GM21367 (cell line): ENCODE data around the gene C5AR2.
"Not testable (repeated sequence)": the region's sequence is repeated elsewhere in the genome, so short reads cannot be mapped to it uniquely, and the experiment has no call there.

ENCODE experiments used
- ATAC-seq: cut with Tn5 transposase; IDR thresholded peaks from one replicate; pipeline ENCODE4 v1.9.1; 2021; ENCODE audit not compliant: unreplicated experiment

The C5AR2 gene

DNA sequence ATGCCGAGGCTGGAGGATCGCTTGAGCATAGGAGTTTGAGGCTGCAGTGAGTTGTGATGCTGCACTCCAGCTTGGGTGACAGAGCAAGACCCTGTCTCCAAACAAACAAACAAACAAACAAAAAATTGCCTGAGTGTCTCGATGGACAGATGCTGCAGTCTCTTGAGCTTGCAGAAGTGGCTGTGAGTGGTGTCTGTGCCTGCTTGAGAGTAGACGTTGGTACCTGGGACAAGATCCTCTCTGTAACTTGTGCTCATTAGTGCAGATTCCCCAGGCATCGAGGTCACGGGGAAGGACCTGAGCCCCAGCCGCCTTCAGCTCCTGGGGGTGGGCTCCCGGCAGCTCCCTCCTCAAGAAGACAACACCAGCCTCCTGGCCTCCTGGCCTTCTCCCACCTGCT lies 8.6 kb upstream of the C5AR2 start:
- ATAC-seq, result no peak

DNA sequence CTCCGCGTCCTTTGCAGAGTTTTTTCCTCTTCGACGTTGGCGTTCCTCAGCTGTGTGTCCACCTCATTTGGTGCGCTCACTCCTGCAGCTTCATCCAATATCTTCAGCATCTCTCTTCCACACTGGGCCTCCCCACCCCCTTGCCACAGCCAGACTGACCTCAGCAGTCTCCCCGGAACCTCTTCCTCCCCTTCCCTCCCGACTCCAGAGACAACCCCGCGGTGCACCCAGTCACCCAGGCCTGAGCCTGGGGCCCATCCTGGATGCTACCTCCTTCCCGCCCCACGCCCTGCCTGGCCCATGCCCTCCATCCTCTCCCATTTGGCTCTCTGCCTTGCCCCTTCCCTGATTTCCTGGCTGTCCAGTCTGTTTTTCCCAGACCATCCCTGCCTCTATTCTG lies 8.1 kb upstream of the C5AR2 start:
- no peak for ATAC-seq

DNA sequence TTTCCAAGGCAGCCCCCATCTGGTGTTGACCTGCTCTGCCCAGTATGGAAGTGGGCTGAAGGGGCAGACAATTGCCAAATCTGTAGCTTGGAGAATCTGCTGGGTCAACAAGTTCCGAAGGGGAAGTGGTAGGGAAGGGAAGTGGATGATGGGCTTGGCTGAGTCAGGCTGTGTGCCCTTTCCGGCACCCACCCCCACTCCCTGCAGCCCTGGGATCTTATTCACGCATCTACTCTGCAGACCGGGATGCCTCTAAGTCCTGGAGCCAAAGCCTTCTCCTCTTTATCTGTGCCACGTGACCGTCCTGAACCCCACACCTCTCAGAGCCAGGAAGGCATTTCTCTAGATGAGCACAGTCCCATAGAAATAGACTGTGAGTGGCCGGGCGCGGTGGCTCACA lies 7.5 kb upstream of the C5AR2 start:
- ATAC-seq, result no peak

DNA sequence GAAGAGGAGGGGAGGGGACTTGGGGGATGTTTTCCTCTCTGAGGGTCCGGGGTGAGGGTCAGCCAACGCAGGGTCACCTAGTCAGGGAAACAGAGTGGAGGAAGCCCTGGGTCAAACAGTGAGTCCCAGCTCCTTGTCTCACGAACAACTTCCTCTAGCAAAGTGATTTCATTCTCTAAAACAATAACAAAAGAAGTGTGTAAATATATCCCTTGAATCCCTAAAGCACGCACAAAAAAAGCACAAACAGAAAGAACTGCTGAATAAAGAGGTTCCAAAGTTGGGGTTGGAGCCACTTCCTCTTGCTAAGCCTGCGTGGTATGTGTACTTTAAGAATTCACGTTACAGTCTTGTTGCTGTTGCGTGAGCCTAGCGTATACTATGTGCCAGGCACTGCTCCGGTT lies 1.5 kb upstream of the C5AR2 start:
- no peak for ATAC-seq

DNA sequence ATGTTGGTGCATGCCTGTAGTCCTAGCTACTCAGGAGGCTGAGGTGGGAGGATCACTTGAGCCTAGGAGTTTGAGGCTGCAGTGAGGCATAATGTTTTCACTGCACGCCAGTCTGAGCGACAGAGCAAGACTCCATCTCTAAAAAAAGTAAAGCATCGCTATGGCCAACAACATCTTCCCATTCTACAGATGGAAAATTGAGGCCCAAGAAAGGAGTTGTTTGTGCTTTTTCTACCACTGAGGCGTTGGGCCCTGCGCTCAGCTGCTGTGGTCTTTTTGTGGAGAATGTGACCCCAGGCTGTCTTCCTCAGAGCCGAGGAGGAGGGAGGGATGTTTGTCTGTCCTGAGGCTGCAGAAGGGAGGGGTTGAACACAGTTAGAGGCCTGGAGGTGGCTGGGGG lies 485 bp upstream of the C5AR2 start:
- no peak for ATAC-seq

DNA sequence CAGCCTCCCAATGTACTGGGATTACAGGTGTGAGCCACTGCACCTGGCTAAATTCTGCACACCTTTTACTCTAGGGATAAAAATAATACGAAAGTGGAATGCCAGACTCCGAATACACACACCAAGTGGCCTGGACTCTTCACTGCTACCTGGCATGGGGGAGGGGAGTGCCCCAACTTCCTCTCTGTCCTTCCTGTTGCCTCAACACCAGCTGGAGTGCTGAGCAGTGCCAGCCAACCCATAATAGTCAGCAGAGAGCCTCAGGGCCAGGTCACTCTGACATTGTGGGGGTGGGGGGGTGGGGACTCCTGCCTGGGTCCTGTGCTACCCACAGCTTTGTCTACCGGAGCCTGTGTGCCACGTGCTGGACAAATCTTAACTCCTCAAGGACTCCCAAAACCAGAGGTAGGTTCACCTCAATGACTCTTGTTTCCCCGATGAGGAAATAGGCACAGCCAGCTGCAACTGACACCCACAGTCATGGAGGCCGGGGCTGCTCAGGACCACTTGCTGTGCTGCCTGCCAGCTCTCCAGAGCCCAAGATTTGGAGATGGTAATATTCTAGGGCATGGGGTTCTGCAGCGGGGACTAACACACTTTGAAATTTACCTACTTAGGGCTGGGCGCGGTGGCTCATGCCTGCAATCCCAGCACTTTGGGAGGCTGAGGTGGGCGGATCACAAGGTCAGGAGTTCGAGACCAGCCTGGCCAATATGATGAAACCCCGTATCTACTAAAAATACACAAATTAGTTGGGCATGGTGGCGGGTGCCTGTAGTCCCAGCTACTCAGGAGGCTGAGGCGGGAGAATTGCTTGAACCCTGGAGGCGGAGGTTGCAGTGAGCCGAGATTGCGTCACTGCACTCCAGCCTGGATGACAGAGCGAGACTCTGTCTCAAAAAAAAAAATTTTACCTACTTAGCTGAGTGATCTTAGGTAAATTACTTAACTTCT lies 5.1 kb downstream of the C5AR2 start:
- not testable (repeated sequence) for ATAC-seq

DNA sequence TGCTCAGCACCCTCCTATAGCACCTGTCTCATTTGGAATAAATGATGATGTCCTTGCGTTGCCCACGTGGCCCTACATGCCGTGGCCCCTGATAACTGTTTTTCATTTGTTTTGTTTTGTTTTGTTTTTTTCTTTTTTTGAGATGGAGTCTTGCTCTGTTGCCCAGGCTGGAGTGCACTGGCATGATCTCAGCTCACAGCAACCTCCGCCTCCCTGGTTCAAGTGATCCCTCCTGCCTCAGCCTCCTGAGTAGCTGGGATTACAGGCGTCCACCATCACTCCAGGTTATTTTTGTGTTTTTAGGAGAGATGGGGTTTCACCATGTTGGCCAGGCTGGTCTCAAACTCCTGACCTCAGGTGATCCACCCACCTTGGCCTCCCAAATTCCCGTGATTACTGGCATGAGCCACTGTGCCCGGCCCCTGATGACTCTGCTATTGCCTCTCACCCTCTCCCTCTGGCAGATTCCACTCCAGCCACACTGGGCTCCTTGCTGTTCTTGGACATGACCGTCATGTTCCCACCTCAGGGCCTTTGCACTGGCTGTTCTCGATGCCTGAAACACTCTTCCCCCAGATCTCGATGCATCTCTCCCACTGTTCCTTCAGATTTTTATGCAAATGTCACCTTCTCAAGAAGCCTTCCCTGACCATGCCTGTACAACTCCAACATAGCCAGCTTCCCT lies 7.4 kb downstream of the C5AR2 start:
- no peak for ATAC-seq

DNA sequence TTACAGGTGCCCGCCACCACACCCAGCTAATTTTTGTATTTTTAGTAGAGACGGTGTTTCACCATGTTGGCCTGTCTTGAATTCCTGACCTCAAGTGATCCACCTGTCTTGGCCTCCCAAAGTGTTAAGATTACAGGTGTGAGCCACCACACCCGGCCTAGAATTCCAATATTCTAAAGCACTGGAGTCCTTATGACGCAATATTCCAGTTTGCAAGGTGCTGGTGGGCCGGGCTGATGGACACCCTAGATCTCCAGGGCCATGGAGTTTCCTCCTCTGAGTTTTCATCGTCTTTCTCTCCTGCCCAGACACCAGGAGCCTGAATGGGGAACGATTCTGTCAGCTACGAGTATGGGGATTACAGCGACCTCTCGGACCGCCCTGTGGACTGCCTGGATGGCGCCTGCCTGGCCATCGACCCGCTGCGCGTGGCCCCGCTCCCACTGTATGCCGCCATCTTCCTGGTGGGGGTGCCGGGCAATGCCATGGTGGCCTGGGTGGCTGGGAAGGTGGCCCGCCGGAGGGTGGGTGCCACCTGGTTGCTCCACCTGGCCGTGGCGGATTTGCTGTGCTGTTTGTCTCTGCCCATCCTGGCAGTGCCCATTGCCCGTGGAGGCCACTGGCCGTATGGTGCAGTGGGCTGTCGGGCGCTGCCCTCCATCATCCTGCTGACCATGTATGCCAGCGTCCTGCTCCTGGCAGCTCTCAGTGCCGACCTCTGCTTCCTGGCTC lies 8.7 kb downstream of the C5AR2 start:
- no peak for ATAC-seq

DNA sequence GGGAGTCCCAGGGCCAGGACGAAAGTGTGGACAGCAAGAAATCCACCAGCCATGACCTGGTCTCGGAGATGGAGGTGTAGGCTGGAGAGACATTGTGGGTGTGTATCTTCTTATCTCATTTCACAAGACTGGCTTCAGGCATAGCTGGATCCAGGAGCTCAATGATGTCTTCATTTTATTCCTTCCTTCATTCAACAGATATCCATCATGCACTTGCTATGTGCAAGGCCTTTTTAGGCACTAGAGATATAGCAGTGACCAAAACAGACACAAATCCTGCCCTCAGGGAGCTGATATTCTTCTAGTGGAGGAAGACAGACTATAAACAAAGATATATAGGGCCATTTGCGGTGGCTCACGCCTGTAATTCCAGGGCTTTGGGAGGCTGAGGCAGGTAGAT lies 9.8 kb downstream of the C5AR2 start:
- no peak for ATAC-seq

DNA sequence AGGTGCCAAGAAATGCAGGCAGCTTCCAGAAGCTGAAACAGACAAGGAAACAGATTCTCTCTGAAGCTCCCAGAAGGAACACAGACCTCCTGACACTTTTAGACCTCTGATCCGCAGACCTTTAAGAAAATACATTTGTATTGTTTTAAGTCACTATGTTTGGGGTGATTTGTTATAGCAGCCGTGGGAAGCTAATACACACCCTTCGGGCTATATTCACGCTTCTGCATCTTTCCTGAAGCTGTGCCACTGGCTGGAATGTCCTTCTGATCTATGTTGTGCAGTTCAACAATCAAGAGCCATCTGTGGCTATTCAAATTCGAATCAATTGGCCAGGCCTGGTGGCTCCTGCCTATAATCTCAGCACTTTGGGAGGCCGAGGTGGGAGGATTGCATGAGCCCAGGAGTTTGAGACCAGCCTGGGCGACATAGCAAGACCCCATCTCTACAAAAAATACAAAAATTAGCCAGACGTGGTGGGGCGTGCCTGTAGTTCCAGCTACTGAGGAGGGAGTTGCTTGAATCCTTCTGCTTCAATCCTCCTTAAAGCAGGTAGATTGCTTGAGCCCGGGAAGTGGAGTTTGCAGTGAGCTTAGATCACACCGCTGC lies 11.3 kb downstream of the C5AR2 start:
- no peak for ATAC-seq

DNA sequence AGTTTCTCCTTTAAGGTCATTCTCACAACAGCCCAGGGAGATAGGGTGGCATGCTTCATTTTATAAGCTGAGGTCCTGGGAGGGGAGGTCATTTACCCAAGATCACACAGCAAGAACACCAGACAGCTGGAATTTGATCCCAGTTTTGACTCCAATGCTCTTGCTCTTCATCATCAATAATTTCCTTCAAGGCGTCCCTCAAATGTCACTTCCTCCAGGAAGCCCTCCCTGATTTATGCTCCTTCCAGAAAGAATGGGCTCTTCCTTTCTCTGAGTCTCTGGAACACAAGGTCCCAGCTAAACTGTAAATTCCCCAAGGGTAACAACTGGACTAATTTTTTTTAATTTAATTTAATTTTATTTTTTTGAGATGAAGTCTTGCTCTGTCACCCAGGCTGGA lies 12.4 kb downstream of the C5AR2 start:
- ATAC-seq, result no peak

DNA sequence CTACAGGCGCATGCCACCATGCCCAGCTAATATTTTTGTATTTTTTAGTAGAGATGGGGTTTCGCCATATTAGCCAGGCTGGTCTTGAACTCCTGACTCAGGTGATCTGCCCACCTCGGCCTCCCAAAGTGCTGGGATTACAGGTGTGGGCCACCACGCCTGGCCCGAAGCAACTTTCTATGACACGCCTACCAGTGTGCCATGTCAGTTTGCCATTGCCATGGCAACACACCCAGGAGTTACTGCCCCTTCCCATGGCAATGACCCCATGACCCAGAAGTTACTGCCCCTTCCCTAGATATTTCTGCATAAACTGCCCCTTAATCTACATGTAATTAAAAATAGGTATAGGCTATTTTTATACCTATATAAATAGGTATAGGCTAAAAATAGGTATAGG lies 14.0 kb downstream of the C5AR2 start:
- not testable (repeated sequence) for ATAC-seq

DNA sequence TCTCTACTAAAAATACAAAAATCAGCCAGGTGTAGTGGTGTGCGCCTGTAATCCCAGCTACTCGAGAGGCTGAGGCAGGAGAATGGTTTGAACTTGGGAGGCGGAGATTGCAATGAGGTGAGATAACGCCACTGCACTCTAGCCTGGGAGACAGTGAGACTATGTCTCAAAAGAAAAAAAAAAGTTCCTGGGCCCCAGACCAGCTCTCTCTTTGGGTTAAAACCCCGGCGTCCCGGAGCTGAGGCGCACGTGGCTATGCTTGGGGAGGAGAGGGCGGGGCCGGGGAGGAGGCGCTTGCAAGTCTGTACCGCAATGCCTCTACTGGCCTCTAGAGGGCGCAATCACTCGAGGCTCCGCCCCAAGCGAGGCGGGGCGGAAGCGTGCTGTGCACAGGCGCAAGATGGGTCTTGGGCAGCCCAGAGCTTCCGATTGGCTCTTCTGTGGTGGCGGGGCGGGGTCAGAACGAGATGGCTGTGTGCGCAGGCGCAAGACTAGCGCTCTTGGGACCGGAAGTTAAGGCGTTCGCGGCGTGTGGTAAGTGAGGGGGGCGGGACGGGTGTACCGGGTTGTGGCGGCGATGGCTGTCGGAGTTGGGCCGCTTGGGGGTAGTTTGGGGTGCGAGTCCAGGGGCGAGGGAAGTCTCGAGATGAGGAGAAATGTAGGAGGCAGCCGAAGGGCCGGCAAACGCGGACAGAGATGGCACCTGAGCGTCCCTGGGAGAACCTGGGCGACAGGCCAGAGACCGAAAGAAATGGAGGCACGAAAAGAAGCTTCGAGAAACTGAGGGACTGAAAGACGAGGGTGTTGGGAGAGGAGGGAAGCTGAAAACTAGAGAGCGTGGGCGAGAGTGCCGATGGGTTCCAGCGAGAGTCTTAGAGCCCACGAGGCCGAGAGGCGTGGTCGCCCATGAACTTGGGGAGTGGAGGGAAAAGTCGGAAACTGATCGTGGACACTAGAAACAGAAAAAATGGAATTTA lies 17.1 kb downstream of the C5AR2 start, which contains the start of gene DHX34:
TSS of gene DHX34 (plus strand) at position 497 of the 977 bp plus-strand sequence. CDS start 3,716 bp downstream, outside the sequence.
- ATAC-seq, result peak; percentile 84

DNA sequence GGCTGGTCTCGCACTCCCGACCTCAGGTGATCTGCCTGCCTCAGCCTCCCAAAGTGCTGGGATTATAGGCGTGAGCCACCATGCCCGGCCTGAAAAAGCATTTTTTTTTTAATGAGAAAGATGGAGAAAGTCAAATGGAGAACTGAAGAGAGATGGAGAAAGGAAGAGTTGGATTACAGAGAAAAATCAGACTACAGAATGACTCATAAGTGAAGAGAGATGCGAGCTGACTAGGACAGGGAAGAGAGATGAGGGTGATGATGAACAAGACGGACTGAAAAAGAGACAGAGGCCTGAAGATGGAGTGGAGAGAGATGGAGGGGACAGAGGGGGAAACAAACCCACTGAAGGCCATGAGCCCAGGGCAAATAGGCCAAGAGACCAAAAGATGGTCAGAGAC lies 18.7 kb downstream of the C5AR2 start:
- ATAC-seq, result no peak

DNA sequence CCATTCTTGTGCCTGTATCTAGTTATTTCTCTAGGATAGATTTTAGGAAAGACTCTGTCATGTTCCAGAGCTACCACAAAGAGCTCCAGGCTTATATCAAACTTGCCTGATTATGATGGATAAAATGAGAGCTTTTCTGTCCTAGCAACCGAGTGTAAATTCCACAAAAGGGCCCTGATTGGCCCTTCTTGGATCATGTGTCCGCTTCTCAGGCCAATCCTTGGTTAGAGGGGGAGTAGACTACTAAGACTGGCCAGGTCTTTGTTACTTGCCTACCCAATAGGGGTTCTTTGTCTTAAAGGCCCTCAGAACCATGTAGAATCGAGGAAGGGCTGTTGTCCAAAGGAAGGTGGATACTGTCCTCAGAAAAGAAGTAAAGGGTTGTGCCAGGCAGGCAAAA lies 19.6 kb downstream of the C5AR2 start:
- ATAC-seq, result no peak

DNA sequence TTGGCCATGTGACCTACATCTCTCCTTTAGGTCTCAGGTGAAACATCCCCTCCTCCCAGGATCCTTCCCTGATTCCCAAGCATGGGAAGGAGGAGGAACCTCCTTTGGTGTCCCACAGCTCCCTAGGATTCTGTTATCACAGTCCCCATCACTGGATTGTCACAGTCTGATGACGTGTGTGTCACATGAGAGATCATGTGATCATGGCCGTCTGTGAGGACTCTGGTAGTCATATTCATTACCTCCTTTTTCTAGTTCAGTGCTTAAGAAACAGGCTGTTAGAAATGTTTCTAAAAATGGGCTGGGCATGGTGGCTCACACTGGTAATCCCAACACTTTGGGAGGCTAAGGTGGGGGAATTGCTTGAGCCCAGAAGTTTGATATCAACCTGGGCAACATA lies 20.1 kb downstream of the C5AR2 start:
- ATAC-seq, result no peak

DNA sequence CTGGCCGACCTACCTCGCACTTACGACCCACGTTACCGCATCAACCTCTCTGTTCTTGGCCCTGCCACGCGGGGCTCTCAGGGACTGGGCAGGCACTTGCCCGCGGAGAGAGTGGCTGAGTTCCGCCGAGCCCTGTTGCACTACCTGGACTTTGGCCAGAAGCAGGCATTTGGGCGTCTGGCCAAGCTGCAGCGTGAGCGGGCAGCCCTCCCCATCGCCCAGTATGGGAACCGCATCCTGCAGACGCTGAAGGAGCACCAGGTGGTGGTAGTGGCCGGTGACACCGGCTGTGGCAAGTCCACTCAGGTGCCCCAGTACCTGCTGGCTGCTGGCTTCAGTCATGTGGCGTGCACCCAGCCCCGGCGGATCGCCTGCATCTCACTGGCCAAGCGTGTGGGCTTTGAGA lies 21.3 kb downstream of the C5AR2 start:
- ATAC-seq, result no peak

DNA sequence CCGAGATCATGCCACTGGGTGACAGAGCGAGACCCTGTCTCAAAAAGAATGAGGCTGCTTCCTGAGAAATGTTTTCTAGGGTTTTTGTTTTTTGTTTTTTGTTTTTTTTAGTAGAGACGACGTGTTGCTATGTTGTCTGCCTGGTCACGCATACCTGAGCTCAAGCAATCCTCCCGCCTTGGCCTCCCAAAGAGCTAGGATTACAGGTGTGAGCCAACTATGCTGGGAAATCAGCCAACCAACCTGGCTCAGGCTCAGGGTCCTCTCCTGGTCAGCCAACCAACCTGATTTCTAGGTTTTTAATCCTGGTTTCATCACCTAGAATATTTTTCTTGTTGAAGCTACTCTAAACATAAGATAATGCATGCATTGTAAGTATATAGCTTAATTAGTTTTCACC lies 24.9 kb downstream of the C5AR2 start:
- ATAC-seq, result no peak

DNA sequence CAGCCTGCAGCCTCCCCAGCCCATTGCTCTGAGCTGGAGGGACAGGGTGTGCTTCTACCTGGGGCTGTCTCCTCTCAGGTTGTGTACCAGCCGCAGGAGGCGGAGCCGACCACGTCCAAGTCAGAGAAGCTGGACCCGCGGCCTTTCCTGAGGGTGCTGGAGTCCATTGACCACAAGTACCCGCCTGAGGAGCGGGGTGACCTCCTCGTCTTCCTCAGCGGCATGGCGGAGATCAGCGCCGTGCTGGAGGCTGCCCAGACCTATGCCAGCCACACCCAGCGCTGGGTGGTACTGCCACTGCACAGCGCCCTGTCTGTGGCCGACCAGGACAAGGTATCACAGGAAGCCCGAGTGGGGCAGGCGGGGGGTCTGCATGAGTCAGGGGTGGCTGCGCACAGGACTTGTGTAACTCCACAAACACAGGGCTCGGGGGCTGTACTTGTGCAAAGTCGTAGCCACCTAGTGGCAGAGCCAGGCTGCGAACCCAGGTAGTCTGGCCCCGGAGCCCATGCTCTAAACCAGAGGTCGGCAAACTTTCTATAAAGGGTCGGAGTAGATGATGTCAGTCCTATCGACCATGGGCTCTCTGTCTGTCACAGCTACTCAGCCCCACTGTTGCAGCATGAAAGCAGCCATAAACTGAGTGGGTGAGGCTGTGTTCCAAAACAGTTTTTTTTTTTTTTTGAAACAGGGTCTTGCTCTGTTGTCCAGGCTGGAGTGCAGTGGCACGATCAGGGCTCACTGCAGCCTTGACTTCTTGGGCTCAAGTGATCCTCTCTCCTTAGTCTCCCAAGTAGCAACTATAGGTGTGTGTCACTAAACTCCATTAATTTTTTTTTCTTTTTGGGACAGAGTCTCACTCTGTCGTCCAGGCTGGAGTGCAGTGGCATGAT lies 26.1 kb downstream of the C5AR2 start:
- ATAC-seq, result no peak
